HCT116 (cell line): ENCODE results near the gene RARS2.

Experiments
- CTCF ChIP-seq, 3 experiments: fragments of 200-600 bp in 1 of 3; sonication (generic) in 1 of 3; IDR thresholded peaks in 2 of 3; conservative IDR thresholded peaks in 1 of 3; 2 replicates each; pipeline ENCODE4 v1.5.1; 2012 to 2017; ENCODE audit warnings: low read depth in 2 of 3, low read length in 2 of 3, antibody characterized with exemption in 1 of 3, borderline replicate concordance in 1 of 3, control low read depth in 1 of 3, mild to moderate bottlenecking in 1 of 3, mixed read lengths in 1 of 3, mixed run types in 1 of 3, moderate library complexity in 1 of 3; ENCODE audit not compliant: insufficient read depth in 1 of 3
- EGR1 ChIP-seq: IDR thresholded peaks from 2 replicates; pipeline ENCODE4 v1.6.1; 2012; ENCODE audit warnings: low read depth
- EZH2phosphoT487 ChIP-seq: fragments of 200-600 bp; IDR thresholded peaks from 2 replicates; pipeline ENCODE4 v1.6.1; 2018; ENCODE audit warnings: antibody characterized with exemption, borderline replicate concordance
- FOSL1 ChIP-seq: IDR thresholded peaks from 2 replicates; pipeline ENCODE4 v1.6.1; 2012; ENCODE audit warnings: low read depth
- POLR2A ChIP-seq: IDR thresholded peaks from 2 replicates; pipeline ENCODE4 v1.7.0; 2011; ENCODE audit warnings: borderline replicate concordance; ENCODE audit not compliant: insufficient read depth, insufficient read length; ENCODE audit errors: extremely low read depth
- POLR2AphosphoS5 ChIP-seq: IDR thresholded peaks from 2 replicates; pipeline ENCODE4 v1.6.1; 2011; ENCODE audit warnings: mild to moderate bottlenecking, low read depth, low read length, moderate library complexity
- TCF7L2 ChIP-seq: IDR thresholded peaks from 2 replicates; pipeline ENCODE4 v1.7.0; 2011; ENCODE audit warnings: borderline replicate concordance, inconsistent platforms; ENCODE audit not compliant: insufficient read depth, insufficient read length; ENCODE audit errors: extremely low read depth
- YY1 ChIP-seq: IDR thresholded peaks from 2 replicates; pipeline ENCODE4 v1.6.1; 2011; ENCODE audit warnings: low read length, low read depth, moderate library complexity, mild to moderate bottlenecking; ENCODE audit not compliant: insufficient replicate concordance; ENCODE audit errors: extremely low read depth

GRCh38 chr6:87518453-87518852, 71.3 kb downstream of the RARS2 start:
- TF ChIP-seq YY1 = no peak
- TF ChIP-seq TCF7L2 = no peak
- no peak for TF ChIP-seq FOSL1
- no peak for TF ChIP-seq CTCF (IDR thresholded peaks at IDR 0.05 in 2 of 3, conservative IDR thresholded peaks at IDR 0.05 in 1 of 3; ENCODE audit: borderline replicate concordance in 1 of 3, insufficient read depth in 1 of 3, low read depth in 2 of 3, low read length in 2 of 3)
- no peak for TF ChIP-seq POLR2A
- no peak for TF ChIP-seq EZH2phosphoT487
- no peak for TF ChIP-seq EGR1
- TF ChIP-seq POLR2AphosphoS5 = no peak
